LNCAP (cell line): ENCODE measurements around the gene MYO5C.

Experiments used
- TF ChIP-seq, protein P1 (sequence below): fragments of 450-650 bp; IDR thresholded peaks from 2 replicates; pipeline ENCODE4 v1.5.1; 2017; ENCODE audit warnings: mild to moderate bottlenecking

Gene MYO5C

GRCh38 chr15:52263563-52264282 is 31.9 kb downstream of the MYO5C start:
- TF ChIP-seq, protein P1, sequence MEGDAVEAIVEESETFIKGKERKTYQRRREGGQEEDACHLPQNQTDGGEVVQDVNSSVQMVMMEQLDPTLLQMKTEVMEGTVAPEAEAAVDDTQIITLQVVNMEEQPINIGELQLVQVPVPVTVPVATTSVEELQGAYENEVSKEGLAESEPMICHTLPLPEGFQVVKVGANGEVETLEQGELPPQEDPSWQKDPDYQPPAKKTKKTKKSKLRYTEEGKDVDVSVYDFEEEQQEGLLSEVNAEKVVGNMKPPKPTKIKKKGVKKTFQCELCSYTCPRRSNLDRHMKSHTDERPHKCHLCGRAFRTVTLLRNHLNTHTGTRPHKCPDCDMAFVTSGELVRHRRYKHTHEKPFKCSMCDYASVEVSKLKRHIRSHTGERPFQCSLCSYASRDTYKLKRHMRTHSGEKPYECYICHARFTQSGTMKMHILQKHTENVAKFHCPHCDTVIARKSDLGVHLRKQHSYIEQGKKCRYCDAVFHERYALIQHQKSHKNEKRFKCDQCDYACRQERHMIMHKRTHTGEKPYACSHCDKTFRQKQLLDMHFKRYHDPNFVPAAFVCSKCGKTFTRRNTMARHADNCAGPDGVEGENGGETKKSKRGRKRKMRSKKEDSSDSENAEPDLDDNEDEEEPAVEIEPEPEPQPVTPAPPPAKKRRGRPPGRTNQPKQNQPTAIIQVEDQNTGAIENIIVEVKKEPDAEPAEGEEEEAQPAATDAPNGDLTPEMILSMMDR: no peak

- TF ChIP-seq, protein P1: no peak
These were observed 33.2 kb downstream of the MYO5C start for GRCh38 chr15:52262364-52262763.

- TF ChIP-seq, protein P1: no peak
These were observed 33.9 kb downstream of the MYO5C start for GRCh38 chr15:52261498-52262242.

DNA sequence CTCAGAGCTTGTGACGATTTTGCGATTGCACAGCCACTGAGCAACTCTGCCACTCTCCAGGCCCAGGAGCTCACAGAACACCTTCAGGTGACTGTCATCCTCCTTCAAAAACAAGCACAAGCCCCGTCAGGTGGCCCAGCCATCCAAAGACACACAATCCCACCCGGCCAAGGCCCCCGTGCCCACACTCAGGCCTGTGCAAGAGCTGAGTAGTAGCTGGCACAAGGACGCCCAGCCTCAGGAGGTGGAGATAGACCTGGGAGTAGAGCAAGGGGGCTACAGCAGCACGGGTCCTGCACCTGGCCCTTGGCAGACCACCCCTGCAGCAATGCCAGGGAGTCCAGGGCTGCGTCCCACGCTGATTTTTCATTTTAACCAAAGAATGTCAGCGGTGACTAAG is 34.6 kb downstream of the MYO5C start:
- TF ChIP-seq, protein P1: no peak

GRCh38 chr15:52259503-52259902 is 36.1 kb downstream of the MYO5C start:
- TF ChIP-seq, protein P1: no peak

DNA sequence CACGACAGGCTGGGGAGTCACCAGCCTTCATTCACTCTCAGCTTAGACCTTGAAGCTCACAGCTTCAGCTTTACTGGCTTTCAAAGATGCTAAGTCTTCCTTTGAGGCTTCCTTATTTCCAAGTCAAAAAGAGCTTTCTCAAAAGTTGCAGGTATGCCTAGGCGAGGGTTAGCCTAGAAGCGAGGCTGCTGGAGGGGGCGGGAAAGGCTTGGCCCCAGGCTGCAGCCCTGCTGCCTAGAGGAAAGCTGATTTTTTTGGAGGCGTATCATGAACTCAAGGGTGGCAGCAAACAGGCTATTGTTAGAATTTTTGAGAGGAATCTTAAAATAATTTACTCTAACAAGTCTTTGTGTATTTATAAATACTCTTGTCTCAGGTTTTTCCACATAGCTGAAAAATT is 37.1 kb downstream of the MYO5C start:
- TF ChIP-seq, protein P1: no peak

GRCh38 chr15:52257734-52258062 is 37.9 kb downstream of the MYO5C start:
- TF ChIP-seq, protein P1: no peak
